NOMO-1 treated with DMSO at 0.1 percent for 48 hours (cell line): Measurements from ENCODE around the gene TMEM132D.

Source experiments
- DNase-seq: peaks from one replicate; lab custom pipeline; 2025; ENCODE audit not compliant: unreplicated experiment; lab: John Stamatoyannopoulos, UW

TMEM132D gene

DNA sequence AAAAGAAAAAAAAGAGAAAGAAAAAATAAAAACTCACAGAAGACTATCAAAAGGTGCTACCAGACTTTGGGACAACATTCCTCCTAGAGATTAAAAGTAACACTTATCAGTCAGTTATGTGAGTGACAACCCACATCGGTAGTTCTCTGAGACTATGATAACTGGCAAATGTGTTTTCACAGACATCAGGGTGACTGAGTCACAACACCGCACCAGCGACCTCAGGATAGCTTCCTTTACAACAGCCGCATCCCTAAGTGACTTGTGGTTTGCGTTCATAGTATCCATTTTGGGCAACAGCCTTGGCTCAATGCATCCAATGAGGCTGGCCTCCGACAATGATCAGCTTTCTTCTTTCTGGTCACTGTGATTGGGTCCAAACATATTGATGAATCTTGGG lies 359.1 kb downstream of the TMEM132D start:
- DNase-seq = no peak

DNA sequence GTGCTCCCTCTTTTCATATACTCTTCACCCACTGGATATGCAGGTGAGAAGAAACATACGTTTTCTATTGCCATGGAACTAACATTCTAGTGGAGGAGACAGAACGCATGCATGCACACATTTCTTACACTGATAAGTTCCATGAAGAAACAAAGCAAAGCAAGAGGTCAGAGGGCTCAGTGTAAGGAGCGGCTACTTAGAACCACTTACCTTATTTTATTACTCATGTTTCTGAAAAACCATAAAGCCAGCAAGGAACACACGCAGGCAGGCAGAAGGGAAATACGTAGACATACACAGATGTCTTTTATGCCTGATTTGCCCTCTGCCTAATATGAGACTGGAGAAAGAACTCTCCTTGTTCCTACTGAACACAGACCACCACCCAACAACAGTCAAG lies 362.9 kb downstream of the TMEM132D start:
- DNase-seq = no peak

DNA sequence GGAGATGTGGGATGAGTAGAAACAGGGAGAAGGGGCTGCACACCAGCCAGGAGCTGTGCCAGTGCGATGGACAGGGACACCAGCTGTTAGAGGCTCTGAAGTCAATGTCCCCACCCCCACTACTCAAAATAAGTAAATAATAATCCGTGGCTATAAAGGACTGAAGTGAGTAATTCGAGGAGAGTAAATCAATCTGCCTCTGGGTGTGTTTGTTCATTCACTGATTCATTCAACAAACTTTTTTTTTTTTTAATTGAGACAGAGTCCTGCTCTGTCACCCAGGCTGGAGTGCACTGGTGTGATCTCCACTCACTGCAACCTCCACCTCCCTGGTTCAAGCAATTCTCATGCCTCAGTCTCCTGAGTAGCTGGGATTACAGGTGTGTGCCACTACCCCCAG lies 363.6 kb downstream of the TMEM132D start:
- DNase-seq = no peak

DNA sequence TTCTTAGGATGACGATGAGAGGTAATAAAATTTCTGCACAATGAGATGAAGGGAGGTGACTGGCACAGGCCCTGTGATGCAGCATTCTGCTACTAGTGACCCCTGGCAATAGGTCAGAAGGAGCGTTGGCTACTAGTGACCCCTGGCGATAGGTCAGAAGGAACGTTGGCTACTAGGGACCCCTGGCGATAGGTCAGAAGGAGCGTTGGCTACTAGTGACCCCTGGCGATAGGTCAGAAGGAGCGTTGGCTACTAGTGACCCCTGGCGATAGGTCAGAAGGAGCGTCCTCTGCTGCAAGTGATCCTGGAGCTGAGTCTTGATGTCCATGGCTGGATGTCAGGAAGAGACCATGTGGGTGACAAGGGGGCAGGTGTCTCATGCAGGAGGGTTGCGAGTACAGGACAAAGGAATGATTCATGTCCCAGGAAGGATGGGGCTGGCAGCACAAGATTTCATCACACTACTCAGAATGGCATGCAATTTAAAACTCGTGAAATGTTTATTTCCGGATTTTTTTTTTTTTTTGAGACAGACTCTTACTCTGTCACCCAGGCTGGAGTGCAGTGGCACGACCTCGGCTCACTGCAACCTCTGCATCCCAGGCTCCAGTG lies 365.0 kb downstream of the TMEM132D start:
- peak; percentile 41 for DNase-seq

DNA sequence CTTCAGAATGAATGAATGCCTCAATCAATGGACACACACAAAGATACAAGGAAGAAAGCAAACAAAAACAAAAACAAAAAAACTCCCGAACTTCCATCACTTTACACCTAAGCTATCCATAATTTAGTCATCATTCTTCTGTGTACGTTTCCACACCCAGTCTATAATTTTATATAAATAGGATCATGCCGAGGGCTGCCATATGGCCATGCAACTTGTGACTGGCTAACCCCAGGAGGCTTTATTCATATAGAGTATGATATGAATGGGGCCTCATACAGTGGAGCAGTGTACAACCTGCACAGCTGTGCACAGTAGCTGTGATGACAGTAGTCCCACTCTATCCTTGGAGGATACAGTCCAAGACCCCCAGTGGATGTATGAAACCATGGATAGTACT lies 365.7 kb downstream of the TMEM132D start:
- no peak for DNase-seq

DNA sequence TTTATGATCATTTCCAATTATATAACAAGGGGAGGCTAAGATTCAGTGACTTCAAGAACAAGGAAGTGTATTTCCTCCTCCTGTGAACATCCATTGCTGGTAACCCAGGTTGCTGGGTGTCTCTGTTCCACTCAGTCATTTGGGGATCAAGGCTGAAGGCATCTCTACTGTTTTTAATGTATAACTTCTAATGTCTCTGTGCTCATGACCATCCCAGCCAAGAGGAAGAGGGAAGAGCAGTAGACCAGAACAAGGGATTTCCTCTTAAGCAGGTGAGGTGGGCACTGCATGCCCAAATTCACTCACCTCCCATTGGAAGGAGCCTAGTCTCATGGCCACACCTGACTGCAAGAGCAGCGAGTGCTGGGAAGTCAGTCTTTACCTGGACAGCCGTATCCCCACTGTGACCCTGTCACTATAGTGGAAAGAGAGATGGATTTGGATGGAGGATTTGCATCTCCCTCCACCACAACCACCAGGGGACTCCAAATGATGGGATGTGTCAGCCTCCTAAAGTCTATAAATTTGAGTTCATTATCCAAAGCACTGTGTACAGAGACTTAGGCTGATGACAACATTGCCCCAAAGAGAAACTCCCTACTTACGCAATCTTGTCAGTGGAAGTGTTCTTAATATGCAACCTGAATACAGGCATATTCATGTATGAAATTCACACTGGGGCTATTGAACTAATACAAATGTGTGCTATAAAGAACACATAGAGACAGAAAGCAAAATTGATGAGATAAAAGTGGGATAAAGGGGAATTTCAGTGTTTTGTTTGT lies 368.7 kb downstream of the TMEM132D start:
- DNase-seq = peak; percentile 44

DNA sequence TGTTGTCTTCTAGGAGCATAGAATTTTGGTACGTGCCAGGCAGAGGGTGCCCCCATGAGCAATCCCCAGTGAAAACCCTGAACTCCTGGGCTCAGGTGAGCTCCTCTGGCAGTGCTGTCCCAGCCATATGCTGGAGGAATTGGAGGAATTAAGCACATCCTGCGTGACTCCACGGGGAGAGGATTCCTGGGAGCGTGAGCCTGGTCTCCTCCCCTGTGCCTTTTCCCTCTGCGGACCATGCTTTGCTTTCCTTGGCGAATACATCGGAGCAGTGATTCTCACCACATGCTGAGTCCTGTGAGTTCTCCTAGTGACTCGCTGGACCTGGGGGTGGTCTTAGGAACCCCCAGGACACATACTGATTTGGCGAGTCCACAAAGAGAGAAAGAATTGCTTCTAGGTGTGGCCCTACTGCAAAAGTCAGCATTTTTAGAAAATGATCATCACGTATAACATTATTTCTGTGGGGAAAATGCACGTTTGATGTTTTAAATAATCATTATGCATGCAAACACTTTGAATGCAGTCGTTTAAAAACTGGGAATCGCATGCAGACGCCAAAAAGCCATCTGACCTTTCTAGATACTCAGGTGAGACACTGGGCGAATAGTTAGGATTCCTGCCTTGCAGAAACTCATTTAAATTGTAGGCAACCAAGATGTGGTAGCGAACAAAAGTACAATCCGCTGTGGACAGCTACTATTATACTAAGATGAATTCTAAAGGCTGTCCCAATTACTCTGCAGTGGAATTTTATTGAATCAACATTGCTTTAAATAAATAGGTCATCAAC lies 370.9 kb downstream of the TMEM132D start:
- DNase-seq = no peak

DNA sequence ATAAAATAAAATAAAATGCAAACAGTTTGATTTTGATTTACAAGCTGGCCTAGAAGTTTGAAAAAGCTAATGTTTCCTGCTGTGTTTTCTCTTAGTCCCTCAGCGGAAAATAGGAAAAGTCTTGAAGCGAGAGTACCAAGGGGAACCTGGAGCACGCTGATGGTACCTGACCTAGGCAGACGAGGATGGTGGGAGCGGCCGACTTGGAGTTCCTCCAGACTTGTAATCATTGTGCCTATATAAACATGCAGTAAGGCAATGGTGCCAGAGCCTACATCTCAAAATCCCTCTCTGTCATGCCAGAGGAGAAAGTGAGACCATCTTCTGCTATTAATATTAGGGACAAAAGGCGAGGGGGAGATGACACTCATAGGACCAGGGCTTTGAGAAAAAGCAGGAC lies 371.7 kb downstream of the TMEM132D start:
- no peak for DNase-seq

DNA sequence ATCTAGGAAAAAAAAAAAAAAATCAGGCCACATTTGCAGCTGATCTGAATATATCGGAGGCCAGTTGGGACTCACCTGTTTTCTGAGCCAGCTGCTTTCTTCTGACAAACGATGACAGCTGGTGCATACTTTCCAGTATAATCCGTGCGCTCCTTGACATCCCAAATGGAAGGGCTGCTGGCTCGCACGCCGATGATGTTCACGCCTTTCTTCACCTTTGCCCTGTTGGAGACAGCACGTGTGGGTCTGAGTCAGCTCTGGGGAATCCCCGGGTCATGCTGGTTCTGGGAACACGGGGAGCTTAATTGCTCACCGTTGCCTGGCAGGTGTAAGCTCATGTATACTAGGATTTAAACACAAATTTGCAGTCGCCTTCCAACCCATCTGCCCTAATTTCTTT lies 372.8 kb downstream of the TMEM132D start:
- DNase-seq = no peak

DNA sequence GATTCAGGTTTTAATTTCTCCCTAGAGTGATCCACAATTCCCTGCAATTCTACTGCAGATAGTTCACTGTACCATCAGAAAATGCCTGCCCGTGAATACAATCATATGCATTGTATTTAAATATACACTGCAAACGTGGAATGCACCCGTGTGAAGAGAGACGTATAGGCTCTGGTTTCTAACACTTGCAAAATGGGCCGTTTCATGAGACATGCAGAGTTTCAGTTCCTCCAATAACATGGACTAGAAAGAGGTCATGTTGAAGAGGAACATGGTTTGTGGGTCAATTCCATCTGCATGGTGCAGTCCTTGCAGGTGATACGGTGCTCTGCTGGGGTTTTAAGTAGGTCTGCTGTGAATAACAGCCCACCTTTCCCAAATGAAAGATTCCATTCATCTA lies 373.3 kb downstream of the TMEM132D start:
- peak; percentile 67 for DNase-seq

DNA sequence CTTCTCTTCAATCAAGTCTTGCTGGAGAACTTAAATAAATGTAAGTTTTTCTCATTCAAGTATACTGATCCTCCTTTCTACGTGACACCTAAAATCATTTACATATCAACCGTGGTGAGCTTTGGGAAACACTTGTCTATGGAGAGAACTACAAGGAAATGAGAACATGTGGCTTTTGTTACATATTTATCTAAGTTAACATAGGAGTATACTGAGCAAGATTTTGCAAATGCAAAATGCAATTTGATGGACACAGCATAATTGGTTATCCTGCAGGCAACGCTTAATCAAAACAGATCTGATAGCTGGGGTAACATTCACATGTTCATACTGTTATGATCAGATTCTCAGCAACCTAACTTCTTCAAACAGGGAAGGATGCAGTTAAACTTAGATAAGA lies 376.3 kb downstream of the TMEM132D start:
- DNase-seq = no peak

DNA sequence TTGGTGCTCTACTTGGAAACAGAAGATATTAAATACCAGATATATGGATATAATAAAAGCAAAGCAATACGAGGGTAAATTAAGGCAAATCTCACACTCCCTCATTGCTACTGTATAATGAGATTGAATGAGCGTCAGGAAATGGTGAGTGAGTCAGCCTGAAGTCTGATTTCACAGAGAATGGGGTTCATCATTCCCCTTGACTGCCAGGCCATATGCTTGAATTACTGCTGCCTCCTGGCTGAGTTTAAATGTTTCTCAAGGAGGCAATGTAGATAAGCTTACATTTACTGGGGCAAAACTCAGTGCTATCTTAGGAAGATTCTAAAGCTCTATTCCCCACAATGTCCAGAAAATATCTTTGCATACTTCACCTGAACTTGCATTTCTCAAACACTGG lies 380.2 kb downstream of the TMEM132D start:
- no peak for DNase-seq

DNA sequence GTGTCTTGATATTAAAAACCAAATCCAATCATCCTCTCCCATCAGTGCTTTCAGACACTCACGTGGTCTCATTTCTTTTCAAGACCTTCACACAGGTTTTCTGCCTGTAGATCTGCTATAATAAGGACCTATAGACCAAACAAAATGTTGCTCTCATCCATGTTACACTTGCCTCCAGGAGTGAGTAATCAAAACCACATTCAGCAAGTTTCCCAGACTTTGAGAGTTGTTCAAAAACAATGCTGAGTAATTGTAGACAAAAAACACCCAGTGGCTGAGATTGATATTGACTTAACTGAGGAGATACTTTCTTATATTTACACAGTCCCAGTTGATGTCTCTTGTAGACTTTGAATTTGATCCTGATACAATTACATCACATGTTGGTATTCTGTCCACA lies 383.1 kb downstream of the TMEM132D start:
- no peak for DNase-seq

DNA sequence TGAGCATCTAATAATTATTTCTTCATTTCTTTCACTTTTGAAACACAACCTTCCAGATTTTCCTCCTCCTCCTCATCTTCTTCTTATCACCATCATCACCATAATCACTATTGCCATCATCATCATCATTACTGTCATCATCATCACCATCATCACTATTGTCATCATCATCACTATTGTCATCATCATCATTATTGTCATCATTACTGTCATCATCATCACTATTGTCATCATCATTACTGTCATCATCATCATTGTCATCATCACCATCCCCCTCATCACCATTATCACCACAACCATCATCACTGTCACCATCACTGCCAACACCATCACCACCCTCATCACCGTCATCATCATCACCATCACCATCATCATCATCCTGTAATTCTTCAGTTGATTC lies 400.0 kb downstream of the TMEM132D start:
- no peak for DNase-seq

DNA sequence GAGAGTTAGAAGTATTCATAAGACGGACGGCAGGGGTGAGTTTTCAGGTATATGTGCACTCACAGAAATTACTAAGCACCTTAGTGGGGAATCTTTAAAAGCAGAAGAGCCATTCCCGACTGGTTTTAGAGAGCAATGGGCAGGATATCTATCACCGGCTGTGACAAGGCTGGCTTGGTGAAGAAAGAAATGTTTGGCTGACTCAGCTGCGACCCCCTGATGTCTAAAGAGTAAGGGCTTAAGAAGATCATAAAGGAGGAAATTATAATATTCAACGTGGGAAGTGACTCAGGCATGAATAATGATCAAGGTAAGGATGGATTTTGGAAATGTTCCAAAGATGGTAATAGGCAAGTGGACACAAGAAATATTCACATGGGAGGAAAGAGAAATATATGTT lies 407.6 kb downstream of the TMEM132D start:
- DNase-seq = no peak

DNA sequence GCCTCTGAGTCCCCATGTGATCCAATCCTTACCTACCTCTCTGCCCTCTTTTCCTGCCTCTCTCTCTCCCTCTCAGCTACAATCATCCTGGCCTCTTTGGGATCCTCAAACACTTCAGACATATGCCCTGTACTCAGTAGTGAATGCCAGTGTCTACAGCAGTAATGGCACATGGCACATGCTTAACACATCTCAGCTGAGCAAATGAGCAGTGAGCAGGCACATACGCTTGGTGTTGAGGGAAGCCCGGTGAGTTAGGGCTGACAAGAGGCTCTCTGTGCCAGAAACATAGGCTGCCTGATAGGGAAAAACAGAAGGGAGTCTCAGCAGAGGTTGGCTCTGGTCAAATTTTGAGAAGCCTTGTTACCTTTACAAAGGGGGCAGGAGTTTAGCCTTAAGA lies 409.1 kb downstream of the TMEM132D start:
- DNase-seq = no peak

DNA sequence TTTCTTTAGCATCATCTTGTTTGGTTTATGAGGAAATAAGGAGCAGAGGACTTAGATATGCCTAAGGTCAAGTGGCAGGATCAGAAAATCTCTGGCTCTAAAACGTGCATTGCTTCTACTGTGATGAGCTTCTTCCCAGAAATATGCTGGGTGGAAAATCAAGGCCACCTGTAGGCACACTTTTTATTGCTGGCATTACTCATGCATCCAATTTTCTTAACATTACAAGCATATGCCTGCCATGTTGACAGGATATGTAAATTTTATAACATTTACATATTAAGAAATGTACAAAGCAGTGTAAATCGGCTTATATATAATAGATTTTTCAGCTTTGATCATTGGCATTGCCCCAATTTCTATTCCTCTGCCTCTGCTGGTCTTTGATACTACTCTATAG lies 409.6 kb downstream of the TMEM132D start:
- no peak for DNase-seq

DNA sequence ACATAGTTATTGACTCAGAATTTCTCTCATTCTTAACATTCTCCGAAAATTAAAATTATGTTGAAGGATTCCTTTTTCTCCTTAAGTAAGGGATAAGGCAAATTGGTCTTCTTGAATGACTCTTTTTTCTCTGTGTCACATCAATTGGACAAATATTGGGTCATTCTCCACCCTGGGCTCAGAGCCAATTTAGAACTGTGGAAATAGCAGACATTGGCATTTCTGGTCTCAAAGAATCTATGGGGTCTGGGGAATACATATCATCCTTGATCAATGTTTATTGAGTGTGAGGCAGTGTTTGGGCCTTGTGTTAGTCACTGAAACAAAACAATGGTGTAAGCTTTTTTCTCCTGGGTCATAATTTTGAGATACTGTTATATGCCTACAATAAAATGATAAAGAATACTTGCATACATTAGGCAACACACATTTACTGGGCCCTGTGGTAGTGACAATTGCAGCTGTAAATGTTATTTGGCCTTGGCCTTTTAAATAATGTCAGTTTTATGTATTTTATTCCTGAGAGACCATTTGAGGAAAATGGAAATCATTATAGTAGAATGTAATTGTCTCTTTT lies 414.6 kb downstream of the TMEM132D start:
- DNase-seq = no peak

DNA sequence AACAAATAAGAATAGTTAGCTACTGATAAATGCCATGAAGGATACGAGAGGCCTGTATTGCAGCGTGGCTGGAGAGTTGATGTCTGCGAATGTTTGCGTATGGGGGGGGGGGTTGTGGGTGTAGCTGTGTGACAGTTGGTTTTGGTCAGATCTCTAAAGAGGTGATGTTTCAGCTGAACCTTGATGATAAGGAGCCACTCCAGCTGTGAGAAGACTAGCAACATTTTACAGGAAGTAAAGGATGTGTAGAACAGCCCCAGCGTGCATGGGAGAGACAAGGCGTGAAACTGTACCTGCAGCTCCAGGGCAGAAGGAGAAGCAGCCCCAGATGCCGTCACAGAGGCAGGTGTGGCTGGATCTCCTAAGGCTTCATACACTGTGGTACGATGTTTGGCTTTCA lies 416.9 kb downstream of the TMEM132D start:
- DNase-seq = no peak

DNA sequence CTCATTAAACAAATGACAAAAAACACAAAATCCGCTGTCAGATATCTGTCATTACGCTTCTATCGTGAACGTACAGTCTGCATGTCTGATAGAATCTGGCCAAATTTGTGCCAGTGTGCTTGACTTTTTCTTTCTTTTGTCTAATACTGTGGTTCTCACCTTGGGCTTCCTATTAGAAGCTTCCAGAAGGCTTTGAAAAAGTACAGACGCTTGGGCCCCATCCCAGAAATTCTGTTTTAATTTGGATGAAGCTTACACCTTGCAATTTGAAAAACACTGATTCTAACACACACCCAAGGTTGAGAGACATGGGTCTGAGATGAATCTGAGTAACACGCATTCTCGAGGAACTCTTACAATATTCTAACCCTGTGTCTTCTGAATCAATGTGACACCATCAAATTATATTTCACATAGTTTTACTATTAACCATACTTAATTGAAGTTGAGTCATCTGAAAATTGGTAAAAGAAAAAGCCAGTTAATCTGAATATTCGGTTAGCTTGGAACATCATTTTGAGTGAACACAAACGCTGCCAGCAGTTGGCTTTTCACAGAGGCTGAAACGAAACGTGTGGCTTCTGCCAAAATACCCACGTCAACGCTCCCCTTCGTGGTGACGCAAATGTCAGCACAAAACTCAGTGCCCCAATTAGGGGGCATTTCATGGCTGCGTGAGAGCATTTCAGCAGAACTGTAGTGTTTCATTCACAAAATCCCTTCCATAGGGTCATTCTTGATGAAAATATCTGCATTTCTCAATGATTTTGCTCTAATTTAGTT lies 420.5 kb downstream of the TMEM132D start:
- DNase-seq = no peak

DNA sequence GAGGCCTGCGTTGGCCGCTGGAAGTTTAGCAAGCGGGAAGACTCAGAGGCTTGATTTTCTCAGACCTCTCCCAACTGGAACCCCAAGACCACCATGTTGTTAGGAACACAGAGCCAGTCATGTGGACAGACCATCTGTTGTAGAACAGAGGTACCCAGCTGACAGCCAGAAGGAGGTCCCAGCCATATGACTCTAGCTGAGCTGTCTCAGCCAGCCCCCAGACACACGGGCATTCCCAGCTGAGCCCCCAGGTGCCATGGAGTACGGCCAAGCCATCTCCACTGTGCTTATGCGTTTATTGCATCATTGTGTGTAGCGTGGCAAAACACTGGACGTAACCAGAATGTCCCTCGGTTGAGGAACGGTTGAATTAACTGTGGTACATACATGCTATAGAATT lies 421.9 kb downstream of the TMEM132D start:
- DNase-seq = no peak
